B cell (primary cell): ENCODE data around the gene PLA2G12A. TPM values are rescaled to one million over a fixed set of nuclear protein-coding genes. Genes with fewer than 3 reads are reported as not detected.

Experiments used
- ATAC-seq: fragments of 200-7000 bp; cut with Tn5 transposase; one replicate; pipeline ENCODE4 v1.10.0; 2021; ENCODE audit warnings: low read depth, mild to moderate bottlenecking, moderate number of reproducible peaks, moderate library complexity
- CTCF ChIA-PET: fragments of 350-600 bp; sonication (Branson Sonifier 250); formaldehyde crosslinking; loops from one replicate; lab custom pipeline; 2021; ENCODE audit warnings: antibody characterized with exemption, inconsistent platforms; lab: Charles Lee
- POLR2A ChIA-PET: fragments of 350-600 bp; sonication (Branson Sonifier 250); formaldehyde crosslinking; loops from one replicate; lab custom pipeline; 2021; ENCODE audit warnings: antibody characterized with exemption; lab: Charles Lee
- DNase-seq: peaks from one replicate; pipeline ENCODE4 v3.0.0; 2013
- H2AFZ ChIP-seq: 2 replicates; pipeline ENCODE4 v1.6.1; 2012; ENCODE audit warnings: mild to moderate bottlenecking, low read depth, low read length; ENCODE audit not compliant: insufficient read depth, poor library complexity, severe bottlenecking
- H3K27ac ChIP-seq, 2 donors: 1 replicate in 1 of 2; 2 replicates in 1 of 2; pipeline ENCODE4 v1.5.1; 2012 to 2013; ENCODE audit warnings: low read length in 2 of 2, mild to moderate bottlenecking in 2 of 2, moderate library complexity in 1 of 2
- H3K27me3 ChIP-seq, 4 experiments: fragments of 200-600 bp in 1 of 4; sonication (generic) in 1 of 4; replicated peaks in 1 of 4; 1 replicate in 2 of 4; 2 replicates in 2 of 4; pipeline versions ENCODE4 v1.6.1 to v1.7.0; 2013 to 2016; ENCODE audit warnings: low read length in 3 of 4, mild to moderate bottlenecking in 2 of 4, mixed read lengths in 1 of 4, moderate library complexity in 1 of 4; ENCODE audit not compliant: insufficient read depth in 4 of 4, control insufficient read depth in 3 of 4; ENCODE audit errors: control extremely low read depth in 1 of 4
- H3K36me3 ChIP-seq, 2 experiments: replicated peaks in 1 of 2; 1 replicate in 1 of 2; 2 replicates in 1 of 2; pipeline versions ENCODE4 v1.6.1 to v1.7.1; 2013; ENCODE audit warnings: low read length in 1 of 2; ENCODE audit not compliant: insufficient read depth in 2 of 2, control insufficient read depth in 1 of 2; ENCODE audit errors: control extremely low read depth in 1 of 2, extremely low read depth in 1 of 2
- H3K4me1 ChIP-seq, 2 donors: fragments of 200-600 bp in 1 of 2; sonication (generic) in 1 of 2; 1 replicate in 1 of 2; 2 replicates in 1 of 2; pipeline versions ENCODE4 v1.5.1 to v1.6.1; 2013 to 2017; ENCODE audit warnings: low read length in 2 of 2; ENCODE audit not compliant: control insufficient read depth in 2 of 2, insufficient read depth in 2 of 2
- H3K4me2 ChIP-seq: replicated peaks from 2 replicates; pipeline ENCODE3; 2012; ENCODE audit warnings: mild to moderate bottlenecking, low read depth, low read length; ENCODE audit not compliant: poor library complexity, severe bottlenecking
- H3K4me3 ChIP-seq, 5 experiments: fragments of 200-600 bp in 1 of 5; sonication (generic) in 1 of 5; 1 replicate in 3 of 5; 2 replicates in 2 of 5; pipeline versions ENCODE4 v1.5.1 to v1.7.0; 2011 to 2016; ENCODE audit warnings: low read length in 4 of 5, mild to moderate bottlenecking in 4 of 5, low read depth in 2 of 5, control low read depth in 1 of 5, moderate library complexity in 1 of 5; ENCODE audit not compliant: insufficient read depth in 1 of 5; ENCODE audit errors: control extremely low read depth in 1 of 5, extremely low read depth in 1 of 5
- H3K79me2 ChIP-seq: fragments of 200-600 bp; sonication (generic); one replicate; pipeline ENCODE4 v1.6.0; 2016; ENCODE audit warnings: low read length; ENCODE audit not compliant: control insufficient read depth, insufficient read depth
- H3K9ac ChIP-seq: fragments of 200-600 bp; sonication (generic); 2 replicates; pipeline ENCODE4 v1.6.1; 2017; ENCODE audit warnings: mild to moderate bottlenecking, low read length, moderate library complexity
- H3K9me3 ChIP-seq, 3 donors: one replicate each; pipeline versions ENCODE4 v1.6.1 to v1.7.1; 2013; ENCODE audit warnings: low read length in 2 of 3; ENCODE audit not compliant: control insufficient read depth in 2 of 3, insufficient read depth in 1 of 3; ENCODE audit errors: control extremely low read depth in 1 of 3
- H4K20me1 ChIP-seq: 2 replicates; pipeline ENCODE4 v1.6.0; 2012; ENCODE audit warnings: mild to moderate bottlenecking, low read length; ENCODE audit not compliant: insufficient read depth, control insufficient read depth, poor library complexity, severe bottlenecking
- H3K27ac Mint-ChIP-seq: one replicate; pipeline ENCODE4 v1.8.0; 2021; ENCODE audit warnings: mixed read lengths
- H3K27me3 Mint-ChIP-seq: one replicate; pipeline ENCODE4 v1.8.0; 2021; ENCODE audit warnings: mixed read lengths
- H3K4me1 Mint-ChIP-seq: one replicate; pipeline ENCODE4 v1.8.0; 2021; ENCODE audit warnings: mixed read lengths
- H3K4me3 Mint-ChIP-seq: one replicate; pipeline ENCODE4 v1.8.0; 2021; ENCODE audit warnings: mixed read lengths
- H3K9me3 Mint-ChIP-seq: one replicate; pipeline ENCODE4 v1.8.0; 2022; ENCODE audit warnings: mixed read lengths; ENCODE audit not compliant: insufficient read depth
- EZH2 ChIP-seq: IDR thresholded peaks from 2 replicates; pipeline ENCODE4 v1.6.1; 2012; ENCODE audit warnings: borderline replicate concordance, low read depth, mild to moderate bottlenecking, moderate library complexity, low read length; ENCODE audit not compliant: insufficient read depth, poor library complexity, severe bottlenecking
- WGBS: methylation state at CpG from one replicate; pipeline ENCODE4 v1.1.5; 2013; ENCODE audit warnings: missing lambda C conversion rate; ENCODE audit not compliant: insufficient coverage; 5-methylcytosine and 5-hydroxymethylcytosine counted together
- intact Hi-C: fragments of 100-400 bp; cut with micrococcal nuclease; formaldehyde crosslinking; loops from one replicate; pipeline ENCODE4 v1.10.0; 2022
- polyA plus RNA-seq: library from polyadenylated mRNA; depleted of rRNA; stranded (reverse); fragments of >200 nt; gene quantifications from 2 replicates; pipeline ENCODE4 v1.2.3, GENCODE V29; 2012
- total RNA-seq, 2 donors: library from RNA; stranded (reverse); fragments of 120-200 nt in 1 of 2; gene quantifications; 1 replicate in 1 of 2; 2 replicates in 1 of 2; pipeline versions ENCODE4 v1.2.3 to v1.2.4, GENCODE V29; 2013 to 2022
- TF ChIP-seq, protein P1 (sequence below): fragments of 200-600 bp; IDR thresholded peaks from one replicate; pipeline ENCODE4 v1.8.0; 2022; ENCODE audit warnings: antibody characterized with exemption, mild to moderate bottlenecking

PLA2G12A gene
- total and polyA plus RNA-seq, 2 donors (not counting 1 experiment from before 2014, with no cell fraction given): 4.9 to 7.9 TPM

DNA sequence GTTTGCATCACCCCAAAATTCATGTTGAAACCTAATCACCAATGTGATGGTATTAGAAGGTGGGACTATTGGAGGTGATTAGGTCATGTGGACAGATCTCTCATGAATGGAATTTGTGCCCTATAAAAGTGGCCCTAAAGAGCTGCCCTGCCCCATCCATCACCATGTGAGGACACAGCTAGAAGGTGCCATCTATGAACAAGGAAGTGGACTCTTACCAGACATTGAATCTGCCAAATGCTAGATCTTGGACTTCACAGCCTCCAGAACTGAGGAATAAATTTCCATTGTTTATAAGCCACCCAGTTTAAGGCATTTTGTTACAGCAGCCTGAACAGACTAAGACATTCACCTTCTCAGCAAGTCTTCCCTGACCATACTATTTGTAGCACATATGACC lies 7.5 kb downstream of the PLA2G12A start:
- ChIA-PET CTCF (no interaction called here), POLR2A (no interaction called here)
- no peaks in the 10 kb centered on the region for H4K20me1 ChIP-seq
- H3K36me3 ChIP-seq: peaks cover 0 to 3% of the 10 kb centered on the region in 2 experiments
- intact Hi-C loops: no loop called here
- H3K27me3 ChIP-seq: no peaks in the 10 kb centered on the region
- no peaks in the 10 kb centered on the region for H3K27me3 Mint-ChIP-seq
- no peaks in the 10 kb centered on the region for H3K9me3 Mint-ChIP-seq
- ATAC-seq: no peak
- H3K4me1 Mint-ChIP-seq: peaks cover 7% of the 10 kb centered on the region
- no peak overlapping the region for H2AFZ ChIP-seq
- peaks cover 8 to 12% of the 10 kb centered on the region in 2 donors for H3K4me1 ChIP-seq
- peaks cover 42% of the 10 kb centered on the region for H3K79me2 ChIP-seq
- no peak for DNase-seq
- TF ChIP-seq EZH2: no peak
- TF ChIP-seq, protein P1, sequence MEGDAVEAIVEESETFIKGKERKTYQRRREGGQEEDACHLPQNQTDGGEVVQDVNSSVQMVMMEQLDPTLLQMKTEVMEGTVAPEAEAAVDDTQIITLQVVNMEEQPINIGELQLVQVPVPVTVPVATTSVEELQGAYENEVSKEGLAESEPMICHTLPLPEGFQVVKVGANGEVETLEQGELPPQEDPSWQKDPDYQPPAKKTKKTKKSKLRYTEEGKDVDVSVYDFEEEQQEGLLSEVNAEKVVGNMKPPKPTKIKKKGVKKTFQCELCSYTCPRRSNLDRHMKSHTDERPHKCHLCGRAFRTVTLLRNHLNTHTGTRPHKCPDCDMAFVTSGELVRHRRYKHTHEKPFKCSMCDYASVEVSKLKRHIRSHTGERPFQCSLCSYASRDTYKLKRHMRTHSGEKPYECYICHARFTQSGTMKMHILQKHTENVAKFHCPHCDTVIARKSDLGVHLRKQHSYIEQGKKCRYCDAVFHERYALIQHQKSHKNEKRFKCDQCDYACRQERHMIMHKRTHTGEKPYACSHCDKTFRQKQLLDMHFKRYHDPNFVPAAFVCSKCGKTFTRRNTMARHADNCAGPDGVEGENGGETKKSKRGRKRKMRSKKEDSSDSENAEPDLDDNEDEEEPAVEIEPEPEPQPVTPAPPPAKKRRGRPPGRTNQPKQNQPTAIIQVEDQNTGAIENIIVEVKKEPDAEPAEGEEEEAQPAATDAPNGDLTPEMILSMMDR: no peak
- no peak overlapping the region for H3K4me2 ChIP-seq
- H3K9me3 ChIP-seq: no peaks in the 10 kb centered on the region
- no peak overlapping the region for H3K4me3 Mint-ChIP-seq
- H3K9ac ChIP-seq: no peak overlapping the region
- H3K27ac ChIP-seq: peak overlapping the region in 1 of 2 donors; percentile 27
- H3K4me3 ChIP-seq: no peak overlapping the region
- H3K27ac Mint-ChIP-seq: no peak overlapping the region

DNA sequence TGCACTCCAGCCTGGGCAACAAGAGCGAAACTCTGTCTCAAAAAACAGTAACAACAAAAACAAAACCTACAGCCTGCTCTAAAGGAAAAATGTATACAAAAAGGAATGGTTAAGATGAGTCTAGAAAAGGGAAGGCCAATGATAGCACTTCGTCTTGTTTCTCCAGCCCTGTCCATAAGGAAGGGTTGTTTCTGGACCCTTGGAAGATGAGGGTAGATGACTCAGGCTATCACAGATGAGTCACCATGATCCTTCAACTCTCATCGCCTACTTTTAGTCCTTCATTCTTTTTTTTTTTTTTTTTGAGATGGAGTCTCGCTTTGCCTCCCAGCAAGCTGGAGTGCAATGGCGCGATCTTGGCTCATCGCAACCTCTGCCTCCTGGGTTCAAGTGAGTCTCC lies 8.8 kb downstream of the PLA2G12A start:
- peaks cover 36% of the 10 kb centered on the region for H3K79me2 ChIP-seq
- no peak overlapping the region for H2AFZ ChIP-seq
- no peaks in the 10 kb centered on the region for H4K20me1 ChIP-seq
- H3K4me3 Mint-ChIP-seq: no peak overlapping the region
- intact Hi-C loops: no loop called here
- POLR2A ChIA-PET: interaction anchor here (0.6 kb wide), 1 partner anchor 14 kb away, joined by 4 read pairs; no protein-coding TSS in a partner anchor
- H3K4me1 Mint-ChIP-seq: peaks cover 7% of the 10 kb centered on the region
- H3K4me1 ChIP-seq: peaks cover 8 to 12% of the 10 kb centered on the region in 2 donors
- no peak for DNase-seq
- no peaks in the 10 kb centered on the region for H3K9me3 ChIP-seq
- no peaks in the 10 kb centered on the region for H3K27me3 ChIP-seq
- H3K9ac ChIP-seq: no peak overlapping the region
- no peaks in the 10 kb centered on the region for H3K9me3 Mint-ChIP-seq
- 97% methylated on average over 3 of the region's 7 CpGs for WGBS
- no peak for TF ChIP-seq EZH2
- TF ChIP-seq, protein P1: no peak
- no peak overlapping the region for H3K4me3 ChIP-seq
- no peak overlapping the region for H3K27ac ChIP-seq
- no peak for ATAC-seq
- no peak overlapping the region for H3K27ac Mint-ChIP-seq
- no peak overlapping the region for H3K4me2 ChIP-seq
- peaks cover 4 to 13% of the 10 kb centered on the region in 2 experiments for H3K36me3 ChIP-seq
- no peaks in the 10 kb centered on the region for H3K27me3 Mint-ChIP-seq
- CTCF ChIA-PET: no interaction called here
